SK-N-SH (cell line): ENCODE measurements around the gene NUP205. TPM values are rescaled to one million over a fixed set of nuclear protein-coding genes. Genes with fewer than 3 reads are reported as not detected.

Experiments used
- CTCF ChIA-PET: fragments of 300-600, 350-600 bp; formaldehyde crosslinking; extraction: SDS; loops from one replicate; lab custom pipeline; 2021; lab: Yijun Ruan, JAX
- POLR2A ChIA-PET: fragments of 350-600 bp; sonication (Branson Sonifier 250); formaldehyde crosslinking; extraction: SDS; loops from one replicate; lab custom pipeline; 2020; ENCODE audit warnings: antibody characterized with exemption, inconsistent platforms; lab: Yijun Ruan, JAX
- DNase-seq: peaks from one replicate; pipeline ENCODE4 v3.0.0; 2012
- H2AFZ ChIP-seq: fragments of 200-600 bp; sonication (generic); 2 replicates; pipeline ENCODE4 v1.8.1; 2016; ENCODE audit warnings: antibody characterized with exemption, mild to moderate bottlenecking, low read depth
- H3F3A ChIP-seq: fragments of 200-600 bp; sonication (generic); replicated peaks from 2 replicates; pipeline ENCODE3; 2016; ENCODE audit warnings: antibody characterized with exemption, mild to moderate bottlenecking; ENCODE audit not compliant: insufficient read depth
- H3K27ac ChIP-seq, 2 experiments: fragments of 200-500 bp in 1 of 2; fragments of 200-600 bp in 1 of 2; sonication (Bioruptor generic) in 1 of 2; sonication (generic), shearing (Covaris generic) in 1 of 2; 2 replicates each; pipeline versions ENCODE4 v1.5.1 to v1.6.1; 2014 to 2016; ENCODE audit warnings: low read depth in 2 of 2, inconsistent platforms in 1 of 2, low read length in 1 of 2, mild to moderate bottlenecking in 1 of 2, mixed read lengths in 1 of 2
- H3K27me3 ChIP-seq: fragments of 200-600 bp; sonication (generic), shearing (Covaris generic); 2 replicates; pipeline ENCODE4 v1.6.1; 2016; ENCODE audit warnings: mixed run types; ENCODE audit not compliant: insufficient read depth
- H3K36me3 ChIP-seq, 2 experiments: fragments of 200-500 bp in 1 of 2; fragments of 200-600 bp in 1 of 2; sonication (Bioruptor generic) in 1 of 2; sonication (generic) in 1 of 2; replicated peaks in 1 of 2; 2 replicates each; pipeline versions ENCODE3 to v1.5.1; 2014 to 2016; ENCODE audit warnings: low read length in 1 of 2, mild to moderate bottlenecking in 1 of 2; ENCODE audit not compliant: insufficient read depth in 2 of 2, control insufficient read depth in 1 of 2
- H3K4me1 ChIP-seq, 2 experiments: fragments of 200-500 bp in 1 of 2; fragments of 200-600 bp in 1 of 2; sonication (Bioruptor generic) in 1 of 2; sonication (generic), shearing (Covaris generic) in 1 of 2; 2 replicates each; pipeline versions ENCODE4 v1.5.1 to v1.6.1; 2014 to 2016; ENCODE audit warnings: low read depth in 1 of 2, low read length in 1 of 2, mixed run types in 1 of 2; ENCODE audit not compliant: insufficient read depth in 2 of 2, control insufficient read depth in 1 of 2
- H3K4me2 ChIP-seq: fragments of 200-600 bp; sonication (generic), shearing (Covaris generic); 2 replicates; pipeline ENCODE4 v1.6.1; 2017; ENCODE audit warnings: mixed run types
- H3K4me3 ChIP-seq, 2 experiments: fragments of 200-500 bp in 1 of 2; fragments of 200-600 bp in 1 of 2; sonication (Bioruptor generic) in 1 of 2; sonication (generic), shearing (Covaris generic) in 1 of 2; 2 replicates each; pipeline versions ENCODE4 v1.5.1 to v1.8.1; 2014 to 2016; ENCODE audit warnings: low read depth in 2 of 2, inconsistent platforms in 1 of 2, low read length in 1 of 2, mild to moderate bottlenecking in 1 of 2, mixed read lengths in 1 of 2, moderate library complexity in 1 of 2
- H3K79me2 ChIP-seq: fragments of 200-600 bp; sonication (generic); 2 replicates; pipeline ENCODE4 v1.8.1; 2017; ENCODE audit warnings: mild to moderate bottlenecking; ENCODE audit not compliant: insufficient read depth
- H3K9ac ChIP-seq: fragments of 200-600 bp; sonication (generic); 2 replicates; pipeline ENCODE4 v1.6.1; 2017; ENCODE audit warnings: mixed run types
- H3K9me2 ChIP-seq: fragments of 200-600 bp; sonication (generic); 2 replicates; pipeline ENCODE4 v1.6.1; 2017; ENCODE audit warnings: mixed run types
- H3K9me3 ChIP-seq: fragments of 200-600 bp; sonication (generic); 2 replicates; pipeline ENCODE4 v1.6.1; 2017; ENCODE audit warnings: mixed run types, mild to moderate bottlenecking, moderate library complexity
- H4K20me1 ChIP-seq: fragments of 200-600 bp; sonication (generic); 2 replicates; pipeline ENCODE4 v1.6.1; 2017; ENCODE audit warnings: mild to moderate bottlenecking, mixed run types; ENCODE audit not compliant: insufficient read depth
- CHD2 ChIP-seq: fragments of 150-350 bp; IDR thresholded peaks from 2 replicates; pipeline ENCODE4 v1.6.1; 2018; ENCODE audit warnings: low read length; ENCODE audit not compliant: partially characterized antibody
- ELF1 ChIP-seq: IDR thresholded peaks from 2 replicates; pipeline ENCODE4 v1.4.0; 2012
- EP300 ChIP-seq, 2 experiments: IDR thresholded peaks; 2 replicates each; pipeline versions ENCODE4 v1.4.0 to v1.6.1; 2012; ENCODE audit warnings: borderline replicate concordance in 1 of 2, low read depth in 1 of 2, low read length in 1 of 2
- FOSL2 ChIP-seq: IDR thresholded peaks from 2 replicates; pipeline ENCODE4 v1.4.0; 2012; ENCODE audit warnings: low read depth, mild to moderate bottlenecking, moderate library complexity, borderline replicate concordance
- FOXJ3 ChIP-seq: sonication (generic); formaldehyde crosslinking; IDR thresholded peaks from 2 replicates; pipeline ENCODE4 v1.5.1; 2020; ENCODE audit warnings: mild to moderate bottlenecking, missing genetic modification reagents
- FOXM1 ChIP-seq: IDR thresholded peaks from 2 replicates; pipeline ENCODE4 v1.4.0; 2012; ENCODE audit warnings: low read depth, mild to moderate bottlenecking
- IRF3 ChIP-seq: fragments of 150-350 bp; IDR thresholded peaks from 2 replicates; pipeline ENCODE4 v1.6.1; 2016; ENCODE audit warnings: mild to moderate bottlenecking, low read depth, low read length
- MAX ChIP-seq: IDR thresholded peaks from 2 replicates; pipeline ENCODE4 v1.4.0; 2012; ENCODE audit warnings: low read depth
- NFIC ChIP-seq: IDR thresholded peaks from 2 replicates; pipeline ENCODE4 v1.4.0; 2012; ENCODE audit warnings: borderline replicate concordance
- NRF1 ChIP-seq: IDR thresholded peaks from 2 replicates; pipeline ENCODE4 v1.6.1; 2012; ENCODE audit warnings: low read depth, mild to moderate bottlenecking, low read length
- PBX3 ChIP-seq: IDR thresholded peaks from 2 replicates; pipeline ENCODE4; 2012
- RAD21 ChIP-seq: IDR thresholded peaks from 2 replicates; pipeline ENCODE4 v1.6.1; 2012; ENCODE audit warnings: mild to moderate bottlenecking, low read length
- RCOR1 ChIP-seq: fragments of 150-350 bp; IDR thresholded peaks from 2 replicates; pipeline ENCODE4 v1.6.1; 2017; ENCODE audit warnings: antibody characterized with exemption, low read length
- REST ChIP-seq: IDR thresholded peaks from 2 replicates; pipeline ENCODE4 v1.6.1; 2012; ENCODE audit warnings: mild to moderate bottlenecking, low read depth, low read length, moderate library complexity
- RFX5 ChIP-seq: IDR thresholded peaks from 2 replicates; pipeline ENCODE4 v1.6.1; 2012; ENCODE audit warnings: mild to moderate bottlenecking, improper control_type of control experiment, low read length
- RXRA ChIP-seq: IDR thresholded peaks from 2 replicates; pipeline ENCODE4 v1.4.0; 2012; ENCODE audit warnings: low read depth, mild to moderate bottlenecking, borderline replicate concordance
- SIN3A ChIP-seq: IDR thresholded peaks from 2 replicates; pipeline ENCODE4 v1.6.1; 2012; ENCODE audit warnings: low read depth, mild to moderate bottlenecking, low read length, moderate library complexity, borderline replicate concordance
- SMC3 ChIP-seq: IDR thresholded peaks from 2 replicates; pipeline ENCODE4 v1.6.1; 2012; ENCODE audit warnings: low read depth, low read length, improper control_type of control experiment
- TAF1 ChIP-seq: IDR thresholded peaks from 2 replicates; pipeline ENCODE4 v1.6.1; 2012; ENCODE audit warnings: low read depth, mild to moderate bottlenecking, low read length, moderate library complexity, borderline replicate concordance
- TCF12 ChIP-seq: IDR thresholded peaks from 2 replicates; pipeline ENCODE4 v1.4.0; 2012
- USF1 ChIP-seq: IDR thresholded peaks from 2 replicates; pipeline ENCODE4 v1.4.0; 2012; ENCODE audit warnings: low read depth, borderline replicate concordance
- USF2 ChIP-seq: fragments of 150-350 bp; IDR thresholded peaks from 2 replicates; pipeline ENCODE4 v1.6.1; 2017; ENCODE audit warnings: antibody characterized with exemption, low read length, low read depth, borderline replicate concordance
- YY1 ChIP-seq: IDR thresholded peaks from 2 replicates; pipeline ENCODE4 v1.4.0; 2012; ENCODE audit warnings: low read depth, mild to moderate bottlenecking
- WGBS: methylation state at CpG from one replicate; pipeline ENCODE4 v1.1.6; 2017; ENCODE audit warnings: low lambda C conversion rate; 5-methylcytosine and 5-hydroxymethylcytosine counted together
- polyA plus RNA-seq, 3 experiments: library from polyadenylated mRNA; depleted of rRNA; stranded (reverse); fragments of >200 nt; gene quantifications; 2 replicates each; pipeline ENCODE4 v1.2.3, GENCODE V29; 2012

Gene NUP205
- polyA plus RNA-seq, 1 of the 3 experiments (the other 2 are of a cell fraction) = 48.2 TPM

- Histone ChIP-seq H3K9me2 (no peaks in the 10 kb centered on the region), H3K4me2 (peak overlapping the region; percentile 56), H3K4me1 (peaks cover 37 to 38% of the 10 kb centered on the region in 2 experiments), H3K4me3 (no peak overlapping the region), H3K9me3 (no peaks in the 10 kb centered on the region), H3K9ac (peak overlapping the region; percentile 19; the same call in 1 of the 2 replicates), H4K20me1 (no peaks in the 10 kb centered on the region; the same call in 1 of the 2 replicates), H2AFZ (no peak overlapping the region), H3K79me2 (peaks cover 93% of the 10 kb centered on the region), H3K36me3 (peaks cover 14 to 27% of the 10 kb centered on the region in 2 experiments), H3K27me3 (no peaks in the 10 kb centered on the region), H3K27ac (peak overlapping the region; percentile 34 to 59; a peak in 3 of 4 replicates), H3F3A (peaks cover 15% of the 10 kb centered on the region)
- 79% methylated on average over 9 of the region's 9 CpGs for WGBS
- TF ChIP-seq USF2 (no peak), SMC3 (no peak), SIN3A (no peak), RCOR1 (no peak), REST (0 out of 2 replicates have a peak, but pooled peaks have one; percentile 11), IRF3 (no peak), USF1 (no peak), MAX (0 out of 2 replicates have a peak, but pooled peaks have one; percentile 31), NFIC (peak; percentile 25; the same call in 1 of the 2 replicates), TCF12 (peak; percentile 43; the same call in 1 of the 2 replicates), RAD21 (no peak), RFX5 (no peak), FOSL2 (peak; percentile 34; the same call in 1 of the 2 replicates), CHD2 (no peak), TAF1 (no peak), YY1 (no peak), ELF1 (no peak), PBX3 (peak; percentile 43), EP300 (IDR thresholded peaks at IDR 0.05; ENCODE audit: borderline replicate concordance in 1 of 2, low read depth in 1 of 2, low read length in 1 of 2) (no peak), NRF1 (no peak), FOXJ3 (CRISPR knock-in tag) (no peak), RXRA (no peak), FOXM1 (no peak)
- ChIA-PET POLR2A (no interaction called here), CTCF (interaction anchor here (1.1 to 2.3 kb wide), 5 partner anchors 9 to 25 kb away, joined by 3 to 15 read pairs (median 6); no protein-coding TSS in a partner anchor)
- DNase-seq = no peak
These were observed 127.8 kb downstream of the NUP205 start for GRCh38 chr7:135685306-135686084.
